ENCODE data around the gene RPL32. TPM values are rescaled to one million over a fixed set of nuclear protein-coding genes. Genes with fewer than 3 reads are reported as not detected.
A peak's percentile ranks its signal among the peaks of the same experiment; 100 is the strongest.

Gene RPL32
- total RNA-seq, 1 experiment from 2014 or later, result 1,853 TPM

GRCh38 chr3:12829886-12830784 is 11.2 kb downstream of the RPL32 start:
- Histone ChIP-seq H3K9me2 (ENCODE audit: insufficient read depth) (no peaks in the 10 kb centered on the region), H2AFZ (ENCODE audit: low read depth, low read length, poor library complexity, severe bottlenecking) (no peak overlapping the region), H3K9ac (ENCODE audit: low read length) (no peak overlapping the region), H3K79me2 (ENCODE audit: insufficient read depth, low read length) (peaks cover 18% of the 10 kb centered on the region; the same call in 1 of the 2 replicates), H3K4me1 (ENCODE audit: control insufficient read depth in 1 of 2, insufficient read depth in 2 of 2, low read length in 2 of 2) (peaks cover 0 to 20% of the 10 kb centered on the region in 2 experiments; a peak in 1 of 4 replicates), H3K9me3 (ENCODE audit: control insufficient read depth in 1 of 2, insufficient read depth in 1 of 2, low read depth in 1 of 2, low read length in 2 of 2) (no peaks in the 10 kb centered on the region), H3K4me3 (replicated peaks in 1 of 2; ENCODE audit: low read depth in 1 of 2, low read length in 2 of 2) (no peak overlapping the region), H3K4me2 (ENCODE audit: low read length) (no peak overlapping the region), H3K27ac (ENCODE audit: low read depth, low read length) (peak overlapping the region; percentile 25; the same call in 1 of the 2 replicates), H3K27me3 (ENCODE audit: insufficient read depth, low read length) (no peaks in the 10 kb centered on the region), H3K36me3 (ENCODE audit: control insufficient read depth in 1 of 2, insufficient read depth in 2 of 2, low read length in 2 of 2) (peaks cover 20 to 38% of the 10 kb centered on the region in 2 experiments), H4K20me1 (ENCODE audit: insufficient read depth) (peaks cover 25% of the 10 kb centered on the region; the same call in 1 of the 2 replicates)
- no TSS peak for BruUV-seq (replicated peaks)
- intact Hi-C loops (cut with micrococcal nuclease), result loop anchor here (5.0 kb wide), 1 partner anchor 123 kb away; no protein-coding TSS in a partner anchor
- no peak for DNase-seq (ENCODE audit: low read depth, low spot score)
- POLR2A ChIA-PET, result interaction anchor here (3.1 kb wide), 1 partner anchor 11 kb away, joined by 13 read pairs; the partner anchor contains the start of gene RPL32
- RAD21 ChIA-PET (ENCODE audit: low non-redundant PET in 1 of 2, low total read pairs in 2 of 2, uncharacterized antibody in 2 of 2, unreplicated experiment in 2 of 2), result no interaction called here
- CTCF ChIA-PET, result interaction anchor here (1.4 kb wide), 1 partner anchor 20 kb away, joined by 3 read pairs; no protein-coding TSS in a partner anchor
- TF ChIP-seq RAD21 (IDR thresholded peaks at IDR 0.05; ENCODE audit: low read depth) (peak; percentile 26), EGR1 (IDR thresholded peaks at IDR 0.05; ENCODE audit: low read depth) (no peak), POLR2AphosphoS5 (IDR thresholded peaks at IDR 0.05; ENCODE audit: low read depth, low read length) (peak; percentile 28; the same call in 1 of the 2 replicates)
- ATAC-seq, result peak; percentile 32

- ChIA-PET RAD21 (ENCODE audit: low non-redundant PET in 1 of 2, low total read pairs in 2 of 2, uncharacterized antibody in 2 of 2, unreplicated experiment in 2 of 2) (no interaction called here), CTCF (no interaction called here), POLR2A (no interaction called here)
- Histone ChIP-seq H3K4me1 (ENCODE audit: control insufficient read depth in 1 of 2, insufficient read depth in 2 of 2, low read length in 2 of 2) (peaks cover 0 to 20% of the 10 kb centered on the region in 2 experiments; a peak in 1 of 4 replicates), H3K9ac (ENCODE audit: low read length) (no peak overlapping the region), H3K9me2 (ENCODE audit: insufficient read depth) (no peaks in the 10 kb centered on the region), H2AFZ (ENCODE audit: low read depth, low read length, poor library complexity, severe bottlenecking) (no peak overlapping the region), H3K27me3 (ENCODE audit: insufficient read depth, low read length) (no peaks in the 10 kb centered on the region), H3K79me2 (ENCODE audit: insufficient read depth, low read length) (peaks cover 11% of the 10 kb centered on the region; the same call in 1 of the 2 replicates), H4K20me1 (ENCODE audit: insufficient read depth) (peaks cover 18% of the 10 kb centered on the region; the same call in 1 of the 2 replicates), H3K27ac (ENCODE audit: low read depth, low read length) (no peak overlapping the region), H3K4me3 (replicated peaks in 1 of 2; ENCODE audit: low read depth in 1 of 2, low read length in 2 of 2) (no peak overlapping the region), H3K9me3 (ENCODE audit: control insufficient read depth in 1 of 2, insufficient read depth in 1 of 2, low read depth in 1 of 2, low read length in 2 of 2) (no peaks in the 10 kb centered on the region), H3K36me3 (ENCODE audit: control insufficient read depth in 1 of 2, insufficient read depth in 2 of 2, low read length in 2 of 2) (peaks cover 15 to 31% of the 10 kb centered on the region in 2 experiments; a peak in 3 of 4 replicates), H3K4me2 (ENCODE audit: low read length) (no peak overlapping the region)
- ATAC-seq (no peak), DNase-seq (ENCODE audit: low read depth, low spot score) (no peak)
- no TSS peak for BruUV-seq (replicated peaks)
- TF ChIP-seq RAD21 (IDR thresholded peaks at IDR 0.05; ENCODE audit: low read depth) (no peak), MAX (IDR thresholded peaks at IDR 0.05) (no peak), FOSL1 (IDR thresholded peaks at IDR 0.05; ENCODE audit: low read depth) (no peak), EZH2phosphoT487 (IDR thresholded peaks at IDR 0.05; ENCODE audit: borderline replicate concordance) (no peak), POLR2A (IDR thresholded peaks at IDR 0.05; ENCODE audit: borderline replicate concordance, extremely low read depth, insufficient read depth, insufficient read length) (no peak), CTCF (IDR thresholded peaks at IDR 0.05 in 2 of 3, conservative IDR thresholded peaks at IDR 0.05 in 1 of 3; ENCODE audit: borderline replicate concordance in 1 of 3, insufficient read depth in 1 of 3, low read depth in 2 of 3, low read length in 2 of 3) (no peak), ATF3 (IDR thresholded peaks at IDR 0.05) (no peak)
- intact Hi-C loops (cut with micrococcal nuclease), result no loop called here
Observed at GRCh38 chr3:12829404-12829803, 12.0 kb downstream of the RPL32 start.
